Measurements from ENCODE around the gene CD8B2. TPM values are rescaled to one million over a fixed set of nuclear protein-coding genes. Genes with fewer than 3 reads are reported as not detected.
"Not testable (repeated sequence)": the region's sequence is repeated elsewhere in the genome, so short reads cannot be mapped to it uniquely, and the experiment has no call there.

CD8B2 gene
- total RNA-seq, 3 donors from 2014 or later, result 0.07 to 0.26 (median 0.16) TPM

DNA sequence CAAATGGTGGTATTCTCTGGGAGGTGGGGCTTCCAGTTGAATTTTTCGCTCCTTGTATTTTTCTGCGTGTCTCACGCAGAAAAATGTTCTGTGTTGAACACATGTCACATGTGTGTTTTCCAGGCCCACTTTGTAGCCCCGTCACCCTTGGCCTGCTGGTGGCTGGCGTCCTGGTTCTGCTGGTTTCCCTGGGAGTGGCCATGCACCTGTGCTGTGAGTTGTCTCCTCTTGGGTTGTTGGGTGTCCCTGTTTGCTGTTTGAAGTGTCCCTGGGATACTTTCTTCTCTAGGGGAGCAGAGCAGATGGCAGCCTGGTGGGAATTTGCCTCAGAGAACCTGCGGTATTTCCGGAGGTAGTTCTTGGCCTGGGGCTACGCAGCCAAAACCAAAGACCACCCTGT lies 15.2 kb downstream of the CD8B2 start:
- H3K4me1 ChIP-seq (ENCODE audit: low read depth); intact Hi-C loops (cut with DNase I, micrococcal nuclease); H3K36me3 ChIP-seq (ENCODE audit: low read depth); DNase-seq; H3K4me3 ChIP-seq; ATAC-seq; H3K9me3 ChIP-seq: not testable (repeated sequence)

DNA sequence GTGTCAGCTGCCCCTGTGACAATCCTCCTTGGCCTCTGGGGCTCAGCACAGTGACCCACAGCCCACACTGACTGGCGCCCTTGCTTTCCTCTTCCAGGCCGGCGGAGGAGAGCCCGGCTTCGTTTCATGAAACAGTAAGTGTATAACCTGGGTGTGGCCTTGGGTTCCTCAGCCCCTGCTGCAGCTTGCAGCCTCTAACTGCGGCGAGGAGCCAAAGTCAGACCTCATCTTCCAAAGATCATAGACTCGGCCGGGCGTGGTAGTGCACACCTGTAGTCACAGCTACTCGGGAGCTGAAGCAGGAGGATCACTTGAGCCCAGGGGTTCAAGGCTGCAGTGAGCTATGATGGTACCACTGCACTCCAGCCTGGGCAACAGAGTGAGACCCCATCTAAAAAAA lies 17.0 kb downstream of the CD8B2 start:
- ATAC-seq, result peak; percentile 56
- H3K4me1 ChIP-seq (ENCODE audit: low read depth); H3K36me3 ChIP-seq (ENCODE audit: low read depth); intact Hi-C loops (cut with DNase I, micrococcal nuclease); H3K9me3 ChIP-seq; H3K4me3 ChIP-seq: not testable (repeated sequence)
- DNase-seq, result peak in 2 of 3 donors; percentile 47 to 56

DNA sequence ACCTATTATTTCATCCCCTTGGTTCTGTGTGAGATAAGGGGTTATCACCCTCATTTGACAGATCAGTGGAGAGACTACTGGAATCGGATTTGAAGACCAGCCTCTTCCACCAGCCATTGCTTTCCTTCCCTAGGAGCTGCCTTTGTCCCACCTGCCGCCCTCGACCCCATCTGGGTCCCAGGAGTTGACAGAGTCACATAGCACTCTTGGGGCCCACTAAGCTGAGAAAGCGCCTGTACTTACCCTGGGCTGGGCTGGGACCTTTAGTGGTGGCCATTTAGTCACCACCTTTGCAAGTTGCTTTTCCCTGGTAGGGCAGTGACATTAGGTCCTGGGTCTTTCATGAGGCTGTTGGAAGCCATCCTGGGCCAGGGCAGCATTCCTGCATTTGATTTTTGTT lies 17.6 kb downstream of the CD8B2 start:
- H3K4me3 ChIP-seq; intact Hi-C loops (cut with DNase I, micrococcal nuclease); DNase-seq; ATAC-seq; H3K4me1 ChIP-seq (ENCODE audit: low read depth); H3K9me3 ChIP-seq; H3K36me3 ChIP-seq (ENCODE audit: low read depth): not testable (repeated sequence)

DNA sequence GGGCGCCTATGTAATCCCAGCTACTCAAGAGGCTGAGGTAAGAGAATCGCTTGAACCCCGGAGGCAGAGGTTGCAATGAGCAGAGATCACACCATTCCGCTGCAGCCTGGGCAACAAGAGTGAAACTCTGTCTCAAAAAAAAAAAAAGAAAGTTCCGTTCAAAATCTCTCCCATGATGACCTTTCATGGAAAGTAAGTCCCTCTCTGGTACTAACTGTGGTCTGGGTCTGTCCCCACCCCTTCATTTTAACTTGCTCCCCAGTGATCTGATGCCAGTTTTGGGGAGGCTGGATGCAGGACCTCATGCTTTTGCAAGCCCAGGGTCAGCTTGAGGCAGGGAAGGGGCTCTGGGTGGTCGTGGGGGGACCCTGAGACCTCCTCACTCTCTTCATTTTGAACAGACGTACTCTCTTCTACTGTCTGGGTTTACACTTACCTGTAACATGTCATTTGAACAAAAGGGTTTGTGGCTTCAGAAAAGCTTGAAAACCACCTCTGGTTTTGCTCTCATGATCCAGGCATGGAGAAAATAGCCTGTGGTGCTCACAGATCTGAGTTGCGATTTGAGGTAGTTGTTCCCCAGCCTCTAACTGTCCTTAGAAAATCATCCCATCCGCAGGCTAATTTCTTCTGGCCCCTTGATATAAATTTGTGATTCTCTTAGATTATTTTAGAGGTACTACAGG lies 19.0 kb downstream of the CD8B2 start:
- H3K4me3 ChIP-seq, DNase-seq: not testable (repeated sequence)

DNA sequence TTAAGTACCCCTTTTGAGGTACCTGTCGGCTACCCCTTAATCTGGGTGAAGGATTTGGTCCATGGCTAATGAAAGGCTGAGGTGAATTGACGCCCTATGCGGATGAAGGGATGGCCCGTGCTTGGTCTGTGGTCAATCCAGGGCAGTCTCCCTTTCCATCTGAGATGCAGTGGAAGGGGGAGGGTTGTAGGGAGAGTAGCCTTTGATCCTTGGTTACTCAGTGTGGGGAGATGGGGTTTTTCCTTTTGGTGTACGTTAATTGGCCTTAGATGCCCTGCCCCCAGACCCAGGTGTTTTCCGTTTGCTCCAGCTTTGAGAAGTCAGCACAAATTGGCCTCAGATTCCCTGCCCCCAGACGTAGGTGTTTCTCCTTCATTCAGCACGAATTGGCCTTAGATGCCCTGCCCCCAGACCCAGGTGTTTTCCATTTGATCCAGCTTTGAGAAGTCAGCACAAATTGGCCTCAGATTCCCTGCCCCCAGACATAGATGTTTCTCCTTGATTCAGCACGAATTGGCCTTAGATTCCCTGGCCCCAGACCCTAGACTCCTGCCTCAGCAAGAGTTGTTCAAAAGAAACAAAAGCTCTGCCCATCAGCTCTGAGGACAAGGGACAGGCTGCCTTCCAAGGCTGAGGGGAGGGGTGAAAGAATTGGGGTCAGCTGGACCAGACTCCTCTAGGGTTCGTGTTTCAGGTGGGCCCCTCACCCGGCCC lies 21.7 kb downstream of the CD8B2 start:
- intact Hi-C loops (cut with DNase I, micrococcal nuclease); H3K36me3 ChIP-seq (ENCODE audit: low read depth); H3K9me3 ChIP-seq; H3K4me1 ChIP-seq (ENCODE audit: low read depth); H3K4me3 ChIP-seq; ATAC-seq; DNase-seq: not testable (repeated sequence)

More for the DNA sequence above, 19.0 kb downstream of the CD8B2 start:
- H3K36me3 ChIP-seq (ENCODE audit: low read depth); H3K9me3 ChIP-seq; ATAC-seq; intact Hi-C loops (cut with DNase I, micrococcal nuclease); H3K4me1 ChIP-seq (ENCODE audit: low read depth): not testable (repeated sequence)

DNA sequence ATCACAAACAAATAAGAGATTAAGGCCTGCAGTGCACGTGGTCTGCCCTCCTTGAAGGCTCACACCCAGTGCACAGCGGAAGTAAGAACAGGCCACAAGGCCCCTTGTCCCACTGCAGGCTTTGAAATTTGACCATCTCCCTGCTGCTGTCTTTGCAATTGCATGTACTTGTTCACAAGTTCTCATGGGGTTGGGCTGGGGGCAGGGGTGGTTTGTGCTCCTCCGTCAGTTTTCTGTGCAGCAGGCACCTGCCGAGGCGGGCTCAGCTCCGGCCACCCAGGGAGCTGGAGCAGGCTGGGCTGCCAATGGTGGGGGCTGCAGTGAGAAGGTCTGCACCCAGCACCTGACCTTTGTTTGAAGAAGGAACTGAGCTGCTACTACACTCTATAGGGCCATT lies 22.2 kb downstream of the CD8B2 start:
- H3K9me3 ChIP-seq; H3K4me3 ChIP-seq; ATAC-seq; H3K4me1 ChIP-seq (ENCODE audit: low read depth); H3K36me3 ChIP-seq (ENCODE audit: low read depth); intact Hi-C loops (cut with DNase I, micrococcal nuclease); DNase-seq: not testable (repeated sequence)

DNA sequence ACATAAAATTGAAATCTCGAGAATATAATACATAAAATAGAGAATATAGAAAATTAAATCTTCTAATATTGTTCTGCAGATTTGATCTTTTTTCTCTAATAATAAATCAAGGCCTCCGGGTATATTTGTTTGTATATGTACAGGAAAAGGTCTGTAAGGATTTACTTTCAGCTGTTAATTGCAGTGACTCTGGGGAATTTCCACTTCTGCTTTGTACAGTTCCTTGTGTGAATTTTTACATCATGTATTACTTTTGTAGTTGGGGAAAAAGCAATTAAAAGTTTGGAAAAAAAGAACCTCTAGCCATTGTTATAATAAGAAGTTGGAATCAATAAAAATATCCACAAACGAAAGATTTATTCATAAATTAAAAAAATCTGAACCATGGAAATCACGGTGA lies 23.6 kb downstream of the CD8B2 start:
- H3K9me3 ChIP-seq; H3K4me1 ChIP-seq (ENCODE audit: low read depth); intact Hi-C loops (cut with DNase I, micrococcal nuclease); ATAC-seq; DNase-seq; H3K36me3 ChIP-seq (ENCODE audit: low read depth); H3K4me3 ChIP-seq: not testable (repeated sequence)

DNA sequence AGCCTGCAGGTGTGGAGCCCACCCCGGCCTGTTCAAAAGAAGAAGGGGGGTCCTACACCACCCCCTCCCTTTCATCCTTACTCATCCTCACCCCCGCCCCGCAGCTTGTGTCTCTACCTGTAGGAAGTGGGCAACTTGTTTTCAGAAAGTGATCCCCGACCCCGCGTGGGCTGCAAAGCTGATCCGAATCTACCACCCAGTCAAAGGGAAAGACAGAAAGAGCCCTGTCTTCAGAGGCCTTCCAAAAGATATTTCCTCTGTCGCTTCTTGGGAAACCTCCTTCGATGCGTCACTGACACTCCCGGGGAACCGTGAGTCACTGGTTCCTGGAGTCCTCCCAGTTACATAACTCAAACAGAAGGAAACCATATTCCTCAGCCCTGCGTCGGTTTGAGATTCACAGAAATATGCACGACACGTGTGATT lies 24.3 kb downstream of the CD8B2 start:
- H3K36me3 ChIP-seq (ENCODE audit: low read depth); H3K9me3 ChIP-seq; intact Hi-C loops (cut with DNase I, micrococcal nuclease); H3K4me3 ChIP-seq; H3K4me1 ChIP-seq (ENCODE audit: low read depth): not testable (repeated sequence)
- DNase-seq, result peak in 2 of 3 donors; percentile 54 to 62
- peak; percentile 87 for ATAC-seq

DNA sequence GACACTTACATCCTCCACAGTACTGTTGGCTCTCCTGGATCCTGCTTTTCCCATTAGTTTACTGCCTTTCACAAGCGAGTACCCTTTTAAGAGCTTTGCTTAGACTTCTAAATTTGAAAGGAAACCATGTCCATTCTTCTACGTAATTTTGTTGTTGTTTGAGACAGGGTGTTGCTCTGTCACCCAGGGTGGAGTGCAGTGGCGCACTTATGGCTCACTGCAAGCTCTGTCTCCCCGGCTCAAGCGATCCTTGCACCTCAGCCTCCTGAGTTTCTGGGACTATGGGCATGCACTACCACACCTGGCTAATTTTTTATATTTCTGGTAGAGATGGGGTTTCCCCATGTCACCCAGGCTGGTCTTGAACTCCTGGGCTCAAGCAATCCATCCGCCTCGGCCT lies 24.8 kb downstream of the CD8B2 start:
- H3K36me3 ChIP-seq (ENCODE audit: low read depth); intact Hi-C loops (cut with DNase I, micrococcal nuclease); H3K4me1 ChIP-seq (ENCODE audit: low read depth); DNase-seq; H3K9me3 ChIP-seq; H3K4me3 ChIP-seq: not testable (repeated sequence)
- ATAC-seq, result peak; percentile 56

DNA sequence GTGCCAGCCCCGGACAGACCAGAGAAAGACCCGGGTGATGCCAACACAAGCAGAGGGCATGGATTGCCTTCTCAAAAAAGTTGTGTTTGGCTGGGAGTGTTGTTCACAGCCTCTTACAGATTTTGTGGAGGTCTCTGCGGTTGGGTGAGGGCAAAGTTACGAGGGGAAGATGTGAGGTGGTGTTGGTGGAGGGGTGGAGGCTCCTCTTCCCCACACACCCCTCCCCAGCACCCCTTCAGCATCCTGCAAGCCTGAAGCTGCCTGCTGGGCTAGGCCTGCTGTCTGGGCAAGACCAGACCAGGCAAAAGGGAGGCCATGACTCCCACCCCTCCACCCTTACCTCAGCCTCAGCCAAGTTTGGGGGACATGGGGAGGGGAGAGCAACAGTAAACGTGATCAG lies 26.2 kb downstream of the CD8B2 start:
- H3K36me3 ChIP-seq (ENCODE audit: low read depth); H3K4me1 ChIP-seq (ENCODE audit: low read depth); H3K4me3 ChIP-seq; intact Hi-C loops (cut with DNase I, micrococcal nuclease); ATAC-seq; H3K9me3 ChIP-seq; DNase-seq: not testable (repeated sequence)

DNA sequence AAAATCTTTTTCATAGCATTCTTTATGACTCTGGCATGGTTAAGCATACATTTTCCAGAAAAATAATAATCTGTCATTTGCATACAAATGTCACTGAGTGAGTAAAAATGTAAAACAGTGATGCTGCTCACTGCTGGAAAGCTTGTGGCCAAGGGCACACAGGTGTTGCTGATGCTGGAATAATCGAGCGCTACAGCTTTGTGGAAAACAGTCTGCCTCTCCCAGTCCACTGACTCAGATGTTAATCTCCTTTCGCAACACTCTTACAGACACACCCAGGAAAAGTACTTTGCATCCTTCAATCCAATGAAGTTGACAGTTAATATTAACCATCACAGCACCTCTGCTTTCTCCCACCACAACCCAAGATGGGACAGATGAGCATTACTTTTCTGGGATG lies 27.7 kb downstream of the CD8B2 start:
- H3K36me3 ChIP-seq (ENCODE audit: low read depth); intact Hi-C loops (cut with DNase I, micrococcal nuclease); DNase-seq: not testable (repeated sequence)

More for the DNA sequence above, 27.7 kb downstream of the CD8B2 start:
- not testable (repeated sequence) for H3K4me1 ChIP-seq (ENCODE audit: low read depth); H3K4me3 ChIP-seq; H3K9me3 ChIP-seq
- ATAC-seq, result peak; percentile 61

All from mucosa of descending colon (tissue), 3 donors.